ENCODE measurements around the gene SOX6.

- TF ChIP-seq REST (IDR thresholded peaks at IDR 0.05; ENCODE audit: insufficient read depth in 1 of 2, low read depth in 2 of 2, low read length in 2 of 2): no peak
- TF ChIP-seq POLR2AphosphoS5 (IDR thresholded peaks at IDR 0.05; ENCODE audit: low read depth, low read length): no peak
- TF ChIP-seq SIN3A (IDR thresholded peaks at IDR 0.05; ENCODE audit: borderline replicate concordance, insufficient read depth, low read length): no peak
- TF ChIP-seq TAF1 (IDR thresholded peaks at IDR 0.05; ENCODE audit: borderline replicate concordance, insufficient read depth, low read length): no peak
Measured at GRCh38 chr11:16011396-16011795, 344.9 kb downstream of the SOX6 start.
